ENCODE results near the gene SYNCRIP. TPM values are rescaled to one million over a fixed set of nuclear protein-coding genes. Genes with fewer than 3 reads are reported as not detected.

Gene SYNCRIP
- total RNA-seq, 1 experiment from 2014 or later, result 199 TPM

GRCh38 chr6:85574932-85575598 is 67.6 kb downstream of the SYNCRIP start:
- 0 out of 4 replicates have a peak, but pooled peaks cover 0 to 5% of the 10 kb centered on the region in 2 experiments for H3K4me1 Mint-ChIP-seq
- H3K36me3 Mint-ChIP-seq (ENCODE audit: insufficient read depth in 1 of 3, low read depth in 3 of 3), result peaks cover 0 to 7% (median 0%) of the 10 kb centered on the region in 3 experiments; a peak in 2 of 7 replicates
- Histone ChIP-seq H3T11ph (ENCODE audit: low read length) (no peak overlapping the region), H3K27me3 (ENCODE audit: insufficient read depth, low read length) (no peaks in the 10 kb centered on the region), H3K79me1 (ENCODE audit: insufficient read depth, low read depth, low read length, poor library complexity, severe bottlenecking) (no peaks in the 10 kb centered on the region), H3K79me2 (ENCODE audit: insufficient read depth, low read length) (no peaks in the 10 kb centered on the region; the same call in 1 of the 2 replicates), H3K4me1 (ENCODE audit: insufficient read depth, low read length) (no peaks in the 10 kb centered on the region), H2BK12ac (ENCODE audit: insufficient read length, low read depth, low read length) (no peak overlapping the region), H3K9me3 (ENCODE audit: control insufficient read depth, low read depth, low read length) (no peaks in the 10 kb centered on the region), H2BK15ac (ENCODE audit: low read depth, low read length) (no peak overlapping the region), H2BK5ac (ENCODE audit: insufficient read length, low read length) (no peak overlapping the region), H2AFZ (ENCODE audit: low read length) (no peak overlapping the region), H3K4ac (ENCODE audit: low read depth, low read length) (no peak overlapping the region), H4K91ac (ENCODE audit: insufficient read length, low read depth, low read length) (no peak overlapping the region), H3K18ac (ENCODE audit: insufficient read length, low read depth, low read length) (no peak overlapping the region), H3K4me2 (ENCODE audit: insufficient read depth, insufficient read length, low read length) (no peak overlapping the region), H4K5ac (ENCODE audit: insufficient read length, low read depth, low read length) (no peak overlapping the region), H2BK120ac (ENCODE audit: low read depth, low read length, poor library complexity, severe bottlenecking) (no peak overlapping the region), H2BK20ac (ENCODE audit: low read depth, low read length, poor library complexity, severe bottlenecking) (no peak overlapping the region), H3K23me2 (ENCODE audit: insufficient read length, low read depth, low read length, poor library complexity, severe bottlenecking) (no peaks in the 10 kb centered on the region), H3K23ac (ENCODE audit: insufficient read length, low read depth, low read length) (no peak overlapping the region), H4K20me1 (ENCODE audit: control insufficient read depth, insufficient read depth, insufficient read length) (no peaks in the 10 kb centered on the region), H3K56ac (ENCODE audit: insufficient read length, low read depth, low read length) (no peak overlapping the region), H3K9ac (ENCODE audit: extremely low read depth, insufficient read length, low read length) (no peak overlapping the region), H4K8ac (replicated peaks; ENCODE audit: insufficient read length, low read depth, low read length) (no peak overlapping the region), H3K14ac (ENCODE audit: insufficient read depth, low read length) (no peak overlapping the region), H2AK5ac (ENCODE audit: insufficient read length, low read length) (no peak overlapping the region), H3K27ac (ENCODE audit: insufficient read length, low read depth, low read length) (no peak overlapping the region)
- DNase-seq, result no peak
- no peaks in the 10 kb centered on the region for H3K9me3 Mint-ChIP-seq
- no peak overlapping the region for H3K4me3 Mint-ChIP-seq
- no peak overlapping the region for H3K27ac Mint-ChIP-seq
- no peaks in the 10 kb centered on the region for H3K27me3 Mint-ChIP-seq (ENCODE audit: low read depth)
- no peak for TF ChIP-seq CTCF (conservative IDR thresholded peaks at IDR 0.05)

All from H9 (cell line).